ENCODE data around the gene STX10.

GRCh38 chr19:13165162-13165997, 15.2 kb upstream of the STX10 start:
- TF ChIP-seq CTCF (IDR thresholded peaks at IDR 0.05) (no peak), POLR2A (IDR thresholded peaks at IDR 0.05) (no peak)
